Vagina (tissue), 2 donors: ENCODE data around the gene AP1G2.

Source experiments
- POLR2A ChIP-seq, 2 donors: fragments of 450-650 bp; IDR thresholded peaks; one replicate each; pipeline ENCODE4 v1.6.1; 2017; ENCODE audit warnings: antibody characterized with exemption in 2 of 2, mild to moderate bottlenecking in 2 of 2, moderate library complexity in 2 of 2
- POLR2AphosphoS5 ChIP-seq, 2 donors: sonication (generic); formaldehyde crosslinking; IDR thresholded peaks; one replicate each; pipeline ENCODE4 v1.9.0; 2017; ENCODE audit warnings: antibody characterized with exemption in 2 of 2, mild to moderate bottlenecking in 2 of 2, low read depth in 1 of 2; ENCODE audit not compliant: insufficient read depth in 1 of 2
- TF ChIP-seq, protein P1 (sequence below), 3 experiments: fragments of 450-650 bp in 2 of 3; fragments of 200-600 bp in 1 of 3; sonication (generic) in 1 of 3; IDR thresholded peaks; one replicate each; pipeline ENCODE4 v1.5.1; 2017 to 2019; ENCODE audit warnings: antibody characterized with exemption in 3 of 3, mild to moderate bottlenecking in 2 of 3, moderate library complexity in 2 of 3

DNA sequence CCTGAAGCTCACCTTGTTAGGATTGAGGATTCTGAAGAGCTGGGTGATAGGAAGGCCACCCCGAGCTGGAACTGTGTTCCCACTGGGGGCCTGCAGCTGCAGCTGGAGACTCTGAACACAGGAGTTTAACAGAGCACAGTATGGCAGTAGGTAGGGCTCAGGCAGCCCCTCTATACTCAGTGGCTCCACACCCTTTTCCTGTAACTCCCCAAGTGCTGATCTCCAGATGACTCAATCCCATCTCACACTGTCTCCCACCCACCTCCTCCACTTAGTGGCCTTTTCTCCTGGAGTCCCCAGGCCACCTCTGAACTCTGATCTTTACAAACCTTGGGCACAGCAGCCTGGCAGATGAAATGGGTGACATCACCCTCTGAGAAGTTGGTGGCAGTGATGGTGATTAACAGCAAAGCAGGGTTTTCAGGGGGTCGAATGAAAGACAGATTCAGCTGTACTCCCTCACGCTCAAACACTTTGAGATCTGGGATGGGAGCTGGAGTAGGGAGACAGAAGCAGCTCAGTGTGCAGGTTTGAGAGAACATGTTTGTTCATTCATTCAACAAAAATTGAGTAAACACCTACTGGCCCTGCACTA lies 7.6 kb downstream of the AP1G2 start:
- TF ChIP-seq, protein P1, sequence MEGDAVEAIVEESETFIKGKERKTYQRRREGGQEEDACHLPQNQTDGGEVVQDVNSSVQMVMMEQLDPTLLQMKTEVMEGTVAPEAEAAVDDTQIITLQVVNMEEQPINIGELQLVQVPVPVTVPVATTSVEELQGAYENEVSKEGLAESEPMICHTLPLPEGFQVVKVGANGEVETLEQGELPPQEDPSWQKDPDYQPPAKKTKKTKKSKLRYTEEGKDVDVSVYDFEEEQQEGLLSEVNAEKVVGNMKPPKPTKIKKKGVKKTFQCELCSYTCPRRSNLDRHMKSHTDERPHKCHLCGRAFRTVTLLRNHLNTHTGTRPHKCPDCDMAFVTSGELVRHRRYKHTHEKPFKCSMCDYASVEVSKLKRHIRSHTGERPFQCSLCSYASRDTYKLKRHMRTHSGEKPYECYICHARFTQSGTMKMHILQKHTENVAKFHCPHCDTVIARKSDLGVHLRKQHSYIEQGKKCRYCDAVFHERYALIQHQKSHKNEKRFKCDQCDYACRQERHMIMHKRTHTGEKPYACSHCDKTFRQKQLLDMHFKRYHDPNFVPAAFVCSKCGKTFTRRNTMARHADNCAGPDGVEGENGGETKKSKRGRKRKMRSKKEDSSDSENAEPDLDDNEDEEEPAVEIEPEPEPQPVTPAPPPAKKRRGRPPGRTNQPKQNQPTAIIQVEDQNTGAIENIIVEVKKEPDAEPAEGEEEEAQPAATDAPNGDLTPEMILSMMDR (IDR thresholded peaks at IDR 0.05) = no peak
- TF ChIP-seq POLR2A (IDR thresholded peaks at IDR 0.05) (no peak), POLR2AphosphoS5 (IDR thresholded peaks at IDR 0.05; ENCODE audit: insufficient read depth in 1 of 2, low read depth in 1 of 2) (no peak)
